ENCODE measurements around the gene RAB38.

Gene RAB38

DNA sequence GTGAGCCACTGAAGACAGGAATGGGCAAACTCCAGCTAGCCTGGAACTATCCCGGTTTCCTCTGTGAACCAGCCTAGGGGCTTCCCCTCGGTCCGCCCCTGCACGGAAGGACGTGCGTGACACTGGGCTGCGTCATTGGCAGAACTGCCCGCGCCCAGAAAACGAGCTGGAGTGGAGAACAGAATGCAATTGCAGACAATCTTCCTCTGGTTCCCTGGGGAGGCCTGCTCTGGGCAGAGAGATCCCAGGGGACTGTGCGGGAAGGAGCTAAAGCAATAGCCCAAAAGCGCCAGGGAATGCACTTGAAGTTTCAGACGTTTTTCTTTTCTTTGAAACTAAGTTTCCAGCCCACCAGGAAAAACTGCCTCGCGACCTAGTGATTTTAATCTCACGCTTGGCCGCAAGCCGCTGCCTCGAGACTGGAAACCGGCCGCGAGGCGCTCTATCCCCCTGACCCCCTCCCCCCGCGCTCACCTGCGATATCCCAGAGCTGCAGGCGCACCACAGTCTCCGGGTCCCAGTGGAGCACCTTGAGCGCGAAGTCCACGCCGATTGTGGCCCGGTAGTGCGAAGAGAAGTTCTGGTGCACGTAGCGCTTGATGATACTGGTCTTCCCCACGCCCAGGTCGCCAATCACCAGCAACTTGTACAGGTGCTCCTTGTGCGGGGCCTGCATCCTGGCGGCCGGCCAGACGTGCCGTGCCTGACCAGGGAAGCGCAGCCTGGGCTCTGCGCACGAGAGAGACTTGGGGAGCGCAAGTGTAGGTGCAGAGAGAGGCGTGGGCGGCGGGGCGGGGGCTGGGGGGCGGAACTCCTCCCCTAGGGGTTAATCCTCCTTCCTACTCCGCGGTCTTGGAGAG, at the start of gene RAB38:
Gene RAB38, minus strand, starts transcription at position 735 of the 860 bp plus-strand sequence. Its CDS starts 59 bp downstream, at position 676.
- Mint-ChIP-seq H3K4me3 (peak within 1 kb of the TSS; percentile 83), H3K27ac (peak within 1 kb of the TSS; percentile 29), H3K27me3 (ENCODE audit: low read depth, poor library complexity) (peaks cover 19% of the 10 kb centered on the region), H3K9me3 (no peaks in the 10 kb centered on the region), H3K4me1 (peaks cover 30% of the 10 kb centered on the region), H3K36me3 (ENCODE audit: low read depth) (no peaks in the 10 kb centered on the region)
- peak; percentile 71 for DNase-seq
- TF ChIP-seq, protein P1, sequence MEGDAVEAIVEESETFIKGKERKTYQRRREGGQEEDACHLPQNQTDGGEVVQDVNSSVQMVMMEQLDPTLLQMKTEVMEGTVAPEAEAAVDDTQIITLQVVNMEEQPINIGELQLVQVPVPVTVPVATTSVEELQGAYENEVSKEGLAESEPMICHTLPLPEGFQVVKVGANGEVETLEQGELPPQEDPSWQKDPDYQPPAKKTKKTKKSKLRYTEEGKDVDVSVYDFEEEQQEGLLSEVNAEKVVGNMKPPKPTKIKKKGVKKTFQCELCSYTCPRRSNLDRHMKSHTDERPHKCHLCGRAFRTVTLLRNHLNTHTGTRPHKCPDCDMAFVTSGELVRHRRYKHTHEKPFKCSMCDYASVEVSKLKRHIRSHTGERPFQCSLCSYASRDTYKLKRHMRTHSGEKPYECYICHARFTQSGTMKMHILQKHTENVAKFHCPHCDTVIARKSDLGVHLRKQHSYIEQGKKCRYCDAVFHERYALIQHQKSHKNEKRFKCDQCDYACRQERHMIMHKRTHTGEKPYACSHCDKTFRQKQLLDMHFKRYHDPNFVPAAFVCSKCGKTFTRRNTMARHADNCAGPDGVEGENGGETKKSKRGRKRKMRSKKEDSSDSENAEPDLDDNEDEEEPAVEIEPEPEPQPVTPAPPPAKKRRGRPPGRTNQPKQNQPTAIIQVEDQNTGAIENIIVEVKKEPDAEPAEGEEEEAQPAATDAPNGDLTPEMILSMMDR (IDR thresholded peaks at IDR 0.05), result no peak

DNA sequence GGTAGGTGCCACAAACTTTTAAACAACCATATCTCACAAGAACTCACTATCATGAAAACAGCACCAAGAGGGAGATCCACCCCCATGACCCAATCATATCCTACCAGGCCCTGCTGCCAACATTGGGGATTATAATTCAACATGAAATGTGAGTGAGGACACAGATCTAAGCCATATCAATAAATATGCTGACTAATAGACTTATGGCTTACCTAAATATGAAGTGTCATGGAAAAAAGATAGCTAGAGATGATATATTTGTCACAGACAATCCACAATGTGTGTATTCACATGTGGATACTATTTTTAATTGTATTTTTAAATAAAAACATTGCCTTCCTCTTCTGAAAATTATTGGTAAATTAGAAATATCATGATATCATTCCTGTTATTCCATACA, 38.2 kb upstream of the RAB38 start:
- no peak overlapping the region for H3K4me3 Mint-ChIP-seq
- H3K9me3 Mint-ChIP-seq, result no peaks in the 10 kb centered on the region
- no peaks in the 10 kb centered on the region for H3K4me1 Mint-ChIP-seq
- TF ChIP-seq, protein P1 (IDR thresholded peaks at IDR 0.05), result no peak
- no peak for DNase-seq
- no peaks in the 10 kb centered on the region for H3K27me3 Mint-ChIP-seq (ENCODE audit: low read depth, poor library complexity)
- H3K27ac Mint-ChIP-seq, result no peak overlapping the region
- H3K36me3 Mint-ChIP-seq (ENCODE audit: low read depth), result no peaks in the 10 kb centered on the region

DNA sequence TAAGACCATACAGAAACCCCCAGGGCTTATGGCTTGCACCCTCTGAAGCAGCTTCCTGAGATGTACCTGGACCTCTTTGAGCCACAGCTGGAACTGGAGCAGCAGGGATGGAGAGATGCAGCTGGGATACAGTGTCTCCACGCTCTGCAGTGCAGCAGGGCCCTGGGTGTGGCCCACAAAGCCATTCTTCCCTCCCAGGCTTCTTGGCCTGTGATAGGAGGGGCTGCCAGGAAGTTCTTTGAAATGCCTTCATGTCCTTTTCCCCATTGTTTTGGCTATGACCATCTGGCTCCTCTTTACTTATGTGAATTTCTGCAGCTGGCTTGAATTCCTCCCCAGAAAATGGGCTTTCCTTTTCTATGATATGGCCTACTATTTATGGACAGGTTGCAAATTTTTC, 37.1 kb upstream of the RAB38 start:
- H3K4me3 Mint-ChIP-seq, result no peak overlapping the region
- DNase-seq, result no peak
- no peaks in the 10 kb centered on the region for H3K36me3 Mint-ChIP-seq (ENCODE audit: low read depth)
- H3K4me1 Mint-ChIP-seq, result no peaks in the 10 kb centered on the region
- H3K9me3 Mint-ChIP-seq, result no peaks in the 10 kb centered on the region
- H3K27me3 Mint-ChIP-seq (ENCODE audit: low read depth, poor library complexity), result no peaks in the 10 kb centered on the region
- no peak overlapping the region for H3K27ac Mint-ChIP-seq
- TF ChIP-seq, protein P1 (IDR thresholded peaks at IDR 0.05), result no peak

DNA sequence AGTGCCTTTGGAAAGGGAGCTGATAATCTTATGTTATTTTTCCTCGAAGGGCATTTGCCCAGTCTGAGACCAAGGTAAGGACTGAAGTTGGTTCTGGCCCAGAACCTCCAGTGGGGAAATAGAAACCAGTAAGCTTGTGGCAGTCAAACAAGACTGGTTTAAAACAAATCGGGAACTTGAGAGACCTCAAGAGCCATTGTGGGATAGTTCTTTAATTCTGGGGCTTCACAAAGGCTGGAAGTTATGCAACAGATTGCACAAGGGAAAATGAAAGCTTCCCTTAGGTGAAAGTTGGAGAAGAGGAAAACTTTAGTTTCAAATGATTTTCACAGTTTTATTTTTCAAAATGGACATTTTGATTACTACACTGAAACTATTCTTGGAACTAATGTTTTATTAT, 33.5 kb upstream of the RAB38 start:
- Mint-ChIP-seq H3K27ac (no peak overlapping the region), H3K36me3 (ENCODE audit: low read depth) (no peaks in the 10 kb centered on the region), H3K4me1 (no peaks in the 10 kb centered on the region), H3K27me3 (ENCODE audit: low read depth, poor library complexity) (no peaks in the 10 kb centered on the region), H3K9me3 (no peaks in the 10 kb centered on the region), H3K4me3 (no peak overlapping the region)
- TF ChIP-seq, protein P1 (IDR thresholded peaks at IDR 0.05), result no peak
- DNase-seq, result no peak

DNA sequence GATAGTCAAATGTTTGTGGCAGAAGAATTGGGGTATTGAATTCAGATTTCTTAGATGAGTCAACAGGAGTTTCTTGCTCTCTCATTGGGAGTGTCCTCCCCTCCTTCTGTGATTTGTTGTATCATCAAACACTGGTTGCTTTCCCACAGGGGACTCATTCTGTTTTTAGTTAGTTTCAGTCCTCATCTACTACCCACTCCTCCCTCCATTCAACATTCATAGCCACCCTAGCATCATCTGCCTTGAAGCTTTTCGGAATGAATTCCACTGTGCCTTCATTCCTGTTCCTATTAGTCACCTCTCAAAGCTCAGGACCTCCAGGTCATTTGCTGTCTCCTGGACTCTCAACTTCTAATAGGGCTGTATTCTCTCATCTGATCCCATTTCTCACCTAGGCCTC, 31.5 kb upstream of the RAB38 start:
- no peak overlapping the region for H3K27ac Mint-ChIP-seq
- no peaks in the 10 kb centered on the region for H3K36me3 Mint-ChIP-seq (ENCODE audit: low read depth)
- no peaks in the 10 kb centered on the region for H3K9me3 Mint-ChIP-seq
- TF ChIP-seq, protein P1 (IDR thresholded peaks at IDR 0.05), result no peak
- no peaks in the 10 kb centered on the region for H3K4me1 Mint-ChIP-seq
- no peak overlapping the region for H3K4me3 Mint-ChIP-seq
- no peak for DNase-seq
- no peaks in the 10 kb centered on the region for H3K27me3 Mint-ChIP-seq (ENCODE audit: low read depth, poor library complexity)

DNA sequence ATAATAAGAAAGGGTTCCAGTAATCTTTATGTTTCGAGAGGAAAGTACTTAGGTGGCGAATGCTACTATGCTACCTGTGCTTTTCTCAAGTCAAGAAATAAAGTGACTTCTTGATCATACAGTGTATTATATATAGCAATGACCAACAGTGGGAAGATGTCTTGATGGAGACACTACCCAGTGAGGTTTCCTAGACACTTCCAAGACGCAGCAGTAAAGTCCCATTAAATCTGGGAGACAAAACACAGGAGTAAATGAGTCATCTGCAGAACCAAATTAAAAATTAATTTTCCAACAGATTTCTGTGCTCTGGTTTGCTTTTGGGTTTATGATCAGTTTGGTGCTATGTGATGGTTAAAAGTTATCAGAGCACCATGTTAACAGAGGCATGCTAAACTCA, 29.1 kb upstream of the RAB38 start:
- no peak for DNase-seq
- H3K27ac Mint-ChIP-seq, result no peak overlapping the region
- no peaks in the 10 kb centered on the region for H3K36me3 Mint-ChIP-seq (ENCODE audit: low read depth)
- no peaks in the 10 kb centered on the region for H3K9me3 Mint-ChIP-seq
- TF ChIP-seq, protein P1 (IDR thresholded peaks at IDR 0.05), result no peak
- H3K4me3 Mint-ChIP-seq, result no peak overlapping the region
- H3K4me1 Mint-ChIP-seq, result no peaks in the 10 kb centered on the region
- no peaks in the 10 kb centered on the region for H3K27me3 Mint-ChIP-seq (ENCODE audit: low read depth, poor library complexity)
